ENCODE results near the gene TMEM45A.

TMEM45A gene

DNA sequence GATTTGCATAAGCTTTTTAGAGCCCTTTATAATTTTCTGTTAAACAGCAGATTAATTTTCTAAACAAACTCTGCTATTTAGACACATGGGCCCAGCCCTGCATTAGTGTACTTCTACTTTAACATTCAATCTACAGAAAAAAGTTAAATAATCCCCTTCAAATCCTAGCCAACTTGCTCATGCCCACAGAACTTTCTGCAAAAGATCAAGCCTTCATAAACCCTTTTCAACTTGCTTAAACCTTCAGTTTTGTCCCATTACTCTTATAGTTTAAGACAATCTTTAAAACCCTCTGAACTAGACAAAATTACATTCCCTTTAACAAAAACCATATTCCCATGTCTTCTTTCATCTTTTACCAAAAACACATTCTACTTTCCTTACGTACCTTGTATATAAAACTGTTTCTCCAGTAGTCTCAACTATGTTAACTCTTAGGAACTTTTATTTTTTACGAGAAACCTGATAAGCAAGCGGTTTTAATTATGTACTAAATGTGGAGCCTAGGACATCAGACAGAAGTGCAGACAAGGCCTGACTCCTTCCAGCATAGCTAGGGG, 91.8 kb downstream of the TMEM45A start:
- H3K4me3 ChIP-seq (ENCODE audit: low read length) = no peak overlapping the region
- TF ChIP-seq, protein P1, sequence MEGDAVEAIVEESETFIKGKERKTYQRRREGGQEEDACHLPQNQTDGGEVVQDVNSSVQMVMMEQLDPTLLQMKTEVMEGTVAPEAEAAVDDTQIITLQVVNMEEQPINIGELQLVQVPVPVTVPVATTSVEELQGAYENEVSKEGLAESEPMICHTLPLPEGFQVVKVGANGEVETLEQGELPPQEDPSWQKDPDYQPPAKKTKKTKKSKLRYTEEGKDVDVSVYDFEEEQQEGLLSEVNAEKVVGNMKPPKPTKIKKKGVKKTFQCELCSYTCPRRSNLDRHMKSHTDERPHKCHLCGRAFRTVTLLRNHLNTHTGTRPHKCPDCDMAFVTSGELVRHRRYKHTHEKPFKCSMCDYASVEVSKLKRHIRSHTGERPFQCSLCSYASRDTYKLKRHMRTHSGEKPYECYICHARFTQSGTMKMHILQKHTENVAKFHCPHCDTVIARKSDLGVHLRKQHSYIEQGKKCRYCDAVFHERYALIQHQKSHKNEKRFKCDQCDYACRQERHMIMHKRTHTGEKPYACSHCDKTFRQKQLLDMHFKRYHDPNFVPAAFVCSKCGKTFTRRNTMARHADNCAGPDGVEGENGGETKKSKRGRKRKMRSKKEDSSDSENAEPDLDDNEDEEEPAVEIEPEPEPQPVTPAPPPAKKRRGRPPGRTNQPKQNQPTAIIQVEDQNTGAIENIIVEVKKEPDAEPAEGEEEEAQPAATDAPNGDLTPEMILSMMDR (IDR thresholded peaks at IDR 0.05; ENCODE audit: insufficient read depth, low read depth, low read length, missing control alignments) = no peak
- no peak for DNase-seq (ENCODE audit: low read depth)

DNA sequence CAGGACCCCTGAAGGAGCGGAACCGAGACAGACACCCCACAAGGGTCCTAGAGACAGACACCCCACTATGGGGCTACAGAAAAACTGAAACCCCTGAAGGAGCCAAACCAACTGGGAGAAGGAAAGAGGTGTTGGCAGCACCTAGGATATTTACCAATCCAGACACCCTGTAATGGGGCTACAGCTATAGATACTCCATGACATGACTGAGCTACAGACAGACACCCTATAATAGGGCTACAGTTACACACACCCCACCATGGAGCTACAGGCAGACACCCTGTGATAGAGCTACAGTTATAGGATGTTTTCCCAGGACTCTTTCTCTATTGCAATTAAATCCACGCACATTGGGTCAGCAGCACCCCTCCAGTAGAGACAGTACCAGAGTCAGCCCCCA, 94.4 kb downstream of the TMEM45A start:
- TF ChIP-seq, protein P1 (IDR thresholded peaks at IDR 0.05; ENCODE audit: insufficient read depth, low read depth, low read length, missing control alignments) = no peak
- DNase-seq (ENCODE audit: low read depth) = no peak
- no peak overlapping the region for H3K4me3 ChIP-seq (ENCODE audit: low read length)

DNA sequence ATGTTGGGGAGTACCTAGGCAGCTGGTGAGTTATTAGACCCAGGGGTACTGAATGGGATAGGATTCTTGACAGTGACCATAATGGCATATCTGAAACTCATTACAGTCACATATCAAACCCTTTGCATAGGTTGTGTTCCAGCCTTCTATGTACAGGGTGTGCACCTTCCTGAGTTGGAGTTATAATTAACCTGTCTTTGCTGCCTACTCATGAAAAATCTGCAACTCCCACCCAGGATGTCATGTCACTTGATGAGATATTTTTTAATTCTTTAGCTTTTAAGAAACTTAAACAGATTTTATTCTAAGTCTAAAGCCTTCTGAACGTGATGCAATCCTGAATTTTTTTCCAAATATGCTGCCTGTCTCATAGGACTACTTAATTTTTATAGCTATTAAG, 95.8 kb downstream of the TMEM45A start:
- DNase-seq (ENCODE audit: low read depth) = no peak
- TF ChIP-seq, protein P1 (IDR thresholded peaks at IDR 0.05; ENCODE audit: insufficient read depth, low read depth, low read length, missing control alignments) = no peak
- H3K4me3 ChIP-seq (ENCODE audit: low read length) = no peak overlapping the region

DNA sequence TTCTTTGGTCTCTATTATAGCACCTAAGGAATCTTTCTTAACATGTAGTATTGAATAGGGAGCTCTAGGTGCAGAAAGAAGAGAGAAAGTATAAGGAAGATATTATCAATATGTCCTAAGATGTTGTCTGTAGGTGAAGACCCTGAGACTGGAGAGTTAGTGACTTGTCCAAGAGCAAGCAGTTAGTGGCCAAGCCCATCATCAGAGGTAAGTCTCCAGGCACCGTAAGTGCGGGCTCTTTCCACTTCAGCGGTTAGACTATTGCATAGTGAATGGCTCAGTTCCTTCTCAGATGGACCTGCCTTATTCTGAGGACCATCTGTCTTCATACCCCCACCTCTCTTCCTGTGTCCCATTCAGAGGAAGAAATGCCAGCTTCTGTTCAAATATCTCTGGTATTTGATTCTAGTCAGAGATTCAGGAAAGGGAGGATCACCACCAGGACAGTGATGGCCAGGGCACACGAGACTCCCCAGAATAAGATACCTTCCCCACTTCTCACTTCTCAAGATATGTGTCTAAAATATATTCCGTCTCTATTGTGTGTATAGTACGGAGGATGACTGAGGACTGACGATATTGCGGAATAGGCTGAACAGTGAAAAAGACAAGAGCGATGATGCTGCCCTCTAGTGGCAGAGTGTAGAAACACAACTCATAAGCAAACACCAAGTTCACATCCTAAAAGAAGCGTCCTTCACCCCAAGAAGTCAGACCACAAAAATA, 97.9 kb downstream of the TMEM45A start:
- DNase-seq (ENCODE audit: low read depth) = peak; percentile 80
- H3K4me3 ChIP-seq (ENCODE audit: low read length) = no peak overlapping the region
- TF ChIP-seq, protein P1 (IDR thresholded peaks at IDR 0.05; ENCODE audit: insufficient read depth, low read depth, low read length, missing control alignments) = peak; percentile 92

DNA sequence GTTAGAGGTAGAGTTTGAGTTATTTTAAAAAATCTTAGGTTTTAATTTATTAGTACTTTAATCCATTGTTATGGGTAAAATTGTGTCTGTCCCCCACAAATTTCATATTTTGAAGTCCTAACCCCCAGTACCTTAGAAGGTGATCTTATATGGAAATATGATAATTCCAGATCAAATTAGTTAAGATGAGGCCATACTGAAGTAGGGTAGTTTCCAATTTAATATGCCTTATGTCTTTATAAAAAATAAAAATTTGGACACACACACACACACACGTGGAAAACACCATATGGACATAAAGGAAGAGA, 98.4 kb downstream of the TMEM45A start:
- H3K4me3 ChIP-seq (ENCODE audit: low read length) = no peak overlapping the region
- TF ChIP-seq, protein P1 (IDR thresholded peaks at IDR 0.05; ENCODE audit: insufficient read depth, low read depth, low read length, missing control alignments) = no peak
- no peak for DNase-seq (ENCODE audit: low read depth)

DNA sequence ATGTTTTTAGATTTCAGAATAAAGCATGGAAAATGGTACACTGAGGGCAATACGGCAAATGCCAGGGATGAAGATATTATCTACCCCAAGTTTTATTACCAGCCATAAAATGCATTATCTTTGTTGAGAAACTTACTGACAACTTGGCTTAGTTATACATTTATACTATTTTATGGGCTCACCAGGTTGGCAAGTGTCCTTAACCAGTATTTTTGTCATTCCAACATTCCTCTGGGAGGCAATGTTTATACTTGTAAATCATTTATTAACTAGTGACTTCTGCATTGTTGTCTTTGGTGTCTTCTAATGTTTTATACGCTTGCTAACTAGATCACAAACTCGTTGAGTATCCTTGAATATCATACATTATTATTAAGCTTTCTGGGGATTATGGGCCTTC, 99.0 kb downstream of the TMEM45A start:
- H3K4me3 ChIP-seq (ENCODE audit: low read length) = no peak overlapping the region
- DNase-seq (ENCODE audit: low read depth) = no peak
- TF ChIP-seq, protein P1 (IDR thresholded peaks at IDR 0.05; ENCODE audit: insufficient read depth, low read depth, low read length, missing control alignments) = no peak

Data from epithelial cell of esophagus (primary cell).